Stimulated activated CD8-positive, alpha-beta memory T cell treated with anti-CD3 and anti-CD28 coated beads, Interleukin-4, amount 100 ng/mL, for 4 hours (primary cell): Measurements from ENCODE around the gene VTI1A.
"Not testable (repeated sequence)": the region's sequence is repeated elsewhere in the genome, so short reads cannot be mapped to it uniquely, and the experiment has no call there.

Experiments used
- DNase-seq, 2 donors: peaks; one replicate each; pipeline ENCODE4 v3.0.0-alpha.2; 2020; ENCODE audit warnings: low read depth in 2 of 2, low spot score in 1 of 2

The VTI1A gene

GRCh38 chr10:112585960-112586359 is 138.9 kb downstream of the VTI1A start:
- no peak for DNase-seq

GRCh38 chr10:112587729-112588128 is 140.7 kb downstream of the VTI1A start:
- DNase-seq: no peak

- DNase-seq: no peak
These were observed 141.4 kb downstream of the VTI1A start for GRCh38 chr10:112588225-112588990.

GRCh38 chr10:112589081-112589480 is 142.1 kb downstream of the VTI1A start:
- DNase-seq: no peak

GRCh38 chr10:112590786-112591185 is 143.8 kb downstream of the VTI1A start:
- not testable (repeated sequence) for DNase-seq

DNA sequence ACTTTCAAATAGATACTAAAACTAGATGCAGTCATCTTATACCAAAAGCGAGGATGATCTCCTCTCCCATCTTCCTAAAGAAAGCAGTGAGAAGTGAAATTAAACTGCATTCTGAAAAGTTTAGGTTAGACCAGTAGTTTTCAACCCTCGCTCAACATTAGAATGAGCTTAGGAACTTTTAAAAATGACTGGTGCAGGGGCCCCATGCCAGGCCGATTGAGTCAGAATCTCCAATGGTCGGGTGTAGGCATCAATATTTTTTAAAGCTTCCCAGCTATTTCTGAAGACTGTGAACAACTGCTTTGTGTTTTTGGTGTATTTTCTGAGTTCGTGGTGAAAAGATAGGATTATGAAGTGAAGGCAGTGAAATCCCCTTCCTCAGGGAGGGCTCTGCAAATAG is 146.0 kb downstream of the VTI1A start:
- DNase-seq: no peak

- no peak for DNase-seq
These were observed 154.4 kb downstream of the VTI1A start for GRCh38 chr10:112601214-112602090.

GRCh38 chr10:112603062-112603461 is 156.0 kb downstream of the VTI1A start:
- DNase-seq: no peak

GRCh38 chr10:112605063-112605462 is 158.0 kb downstream of the VTI1A start:
- no peak for DNase-seq

DNA sequence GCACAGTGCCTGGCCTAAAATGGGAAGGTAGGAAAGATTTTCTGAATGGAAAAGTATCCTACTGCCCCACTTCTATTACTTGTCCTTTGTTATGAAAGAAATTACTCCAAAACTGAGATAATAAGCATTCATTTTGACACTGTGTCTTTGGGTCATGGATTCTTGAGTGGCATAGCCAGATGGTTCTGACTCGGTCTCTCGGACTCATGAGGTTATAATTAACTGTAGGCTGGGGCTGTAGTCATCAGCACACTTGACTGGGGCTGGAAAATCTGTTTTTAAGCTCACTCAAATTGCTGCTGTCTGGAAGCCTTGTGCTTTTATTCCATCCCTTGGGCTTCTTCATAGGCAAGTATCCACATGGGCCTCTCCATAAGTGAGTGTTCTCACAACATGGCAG is 160.5 kb downstream of the VTI1A start:
- DNase-seq: no peak

DNA sequence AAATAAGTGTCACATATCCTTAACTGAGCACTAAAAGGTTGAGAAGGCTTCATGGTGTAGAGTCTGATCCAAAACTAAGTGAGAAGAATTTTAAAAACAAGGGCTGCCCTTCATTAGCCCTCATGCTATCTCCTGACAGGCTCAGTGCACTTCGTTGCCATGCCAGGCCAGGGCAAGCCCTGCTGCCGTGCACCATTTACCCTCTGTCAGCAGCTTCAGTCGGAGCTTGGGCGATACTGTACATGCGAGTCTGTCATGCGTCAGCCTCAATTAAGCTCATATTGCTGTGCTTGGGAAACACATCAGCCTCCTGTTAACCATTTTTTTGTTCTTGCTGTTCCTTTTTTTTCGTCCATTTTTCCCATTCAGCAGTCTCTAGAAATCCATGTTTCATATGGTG is 166.6 kb downstream of the VTI1A start:
- DNase-seq: no peak

GRCh38 chr10:112614072-112614471 is 167.1 kb downstream of the VTI1A start:
- DNase-seq: no peak

DNA sequence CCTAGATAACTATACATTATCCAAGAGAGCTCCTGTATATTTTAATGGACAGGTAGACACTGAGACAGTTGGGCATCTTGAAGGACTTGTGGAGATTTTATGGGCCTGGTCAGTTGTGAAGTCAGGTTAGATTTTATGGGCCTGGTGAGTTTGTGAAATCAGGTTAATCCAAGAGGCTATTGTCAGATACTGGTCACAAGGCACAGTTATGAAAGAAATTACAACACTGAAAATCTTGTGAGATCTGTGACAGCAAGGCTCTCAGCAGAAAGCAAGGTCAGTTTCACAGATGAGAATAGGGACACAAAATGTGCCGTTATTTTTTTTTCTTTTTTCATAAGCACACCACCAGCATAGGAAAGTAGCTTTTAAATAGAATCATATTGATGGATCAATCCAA is 167.6 kb downstream of the VTI1A start:
- no peak for DNase-seq

- no peak for DNase-seq
These were observed 168.3 kb downstream of the VTI1A start for GRCh38 chr10:112615269-112615668.

GRCh38 chr10:112616647-112617046 is 169.6 kb downstream of the VTI1A start:
- no peak for DNase-seq

GRCh38 chr10:112618814-112619213 is 171.8 kb downstream of the VTI1A start:
- no peak for DNase-seq

GRCh38 chr10:112619556-112619955 is 172.5 kb downstream of the VTI1A start:
- no peak for DNase-seq

GRCh38 chr10:112622786-112623185 is 175.8 kb downstream of the VTI1A start:
- DNase-seq: no peak

GRCh38 chr10:112624546-112625048 is 177.6 kb downstream of the VTI1A start:
- DNase-seq: no peak

DNA sequence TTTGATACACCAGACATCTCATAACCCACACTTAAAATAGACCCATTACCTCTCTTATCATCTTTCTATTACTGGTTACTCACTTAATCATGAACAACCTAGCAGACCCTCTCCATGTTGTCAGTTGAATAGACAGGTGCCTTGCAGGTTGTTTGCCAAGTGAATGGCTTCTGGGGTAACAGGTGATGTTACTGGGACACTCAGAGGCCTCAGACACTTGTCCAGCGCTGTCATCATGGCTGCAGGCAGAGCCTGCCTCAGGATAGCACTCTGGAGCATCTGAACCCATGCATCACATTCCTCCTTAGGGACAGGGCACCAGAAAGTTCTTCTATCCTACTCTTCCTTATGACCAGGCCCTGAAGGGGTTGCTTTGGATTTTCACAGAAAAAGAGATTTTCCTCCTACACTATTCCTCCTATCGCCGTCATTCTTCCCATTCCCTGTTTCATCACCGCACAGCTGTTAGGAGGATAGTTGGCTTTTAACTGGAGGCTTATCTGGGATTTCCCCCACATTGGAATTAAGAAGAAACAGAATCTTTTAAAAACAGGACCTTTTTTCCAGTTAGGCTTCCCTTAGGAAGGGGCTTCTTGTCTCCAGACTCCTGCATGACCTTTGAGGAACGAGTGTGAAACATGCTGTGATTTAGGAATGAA is 182.1 kb downstream of the VTI1A start:
- no peak for DNase-seq

- no peak for DNase-seq
These were observed 184.7 kb downstream of the VTI1A start for GRCh38 chr10:112631501-112632400.
